Measurements from ENCODE around the gene SMOC1. TPM values are rescaled to one million over a fixed set of nuclear protein-coding genes. Genes with fewer than 3 reads are reported as not detected.

SMOC1 gene
- total RNA-seq, 3 donors from 2014 or later, result 0.30 TPM; not detected in 2

DNA sequence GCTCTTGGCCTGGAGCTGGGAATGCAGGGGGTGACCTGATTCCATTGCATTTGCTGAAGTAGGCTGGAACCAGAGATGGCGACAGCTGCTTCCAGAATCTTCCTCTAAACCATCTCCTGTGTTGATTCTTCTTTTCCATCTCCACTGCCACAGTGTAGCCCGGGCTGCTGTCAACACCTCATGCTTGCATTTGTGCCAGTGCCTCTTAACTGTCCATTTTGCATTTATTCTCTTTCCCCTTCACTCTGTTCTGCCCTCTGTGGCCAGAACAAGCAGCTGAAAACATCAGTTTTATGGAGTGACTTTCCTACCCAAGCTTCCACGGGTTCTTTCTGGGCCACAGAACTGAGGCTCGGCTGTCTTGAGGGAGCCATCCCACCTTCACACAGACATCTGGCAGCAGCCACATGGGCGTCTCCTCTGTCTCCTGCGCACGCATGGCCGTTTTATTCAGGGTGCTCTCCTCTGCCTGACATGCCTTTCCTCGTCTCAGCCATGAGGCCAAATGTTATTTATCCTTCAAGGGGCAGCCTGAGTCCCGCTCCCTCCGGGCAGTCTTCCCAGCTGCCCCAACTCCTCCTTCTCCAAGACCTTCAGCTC, 51.7 kb downstream of the SMOC1 start:
- Mint-ChIP-seq H3K9me3 (no peaks in the 10 kb centered on the region), H3K4me3 (no peak overlapping the region), H3K27me3 (ENCODE audit: low read depth) (peaks cover 13% of the 10 kb centered on the region), H3K36me3 (ENCODE audit: insufficient read depth) (no peaks in the 10 kb centered on the region), H3K4me1 (ENCODE audit: low read depth) (no peaks in the 10 kb centered on the region)
- ATAC-seq, result no peak
- no peak for DNase-seq

DNA sequence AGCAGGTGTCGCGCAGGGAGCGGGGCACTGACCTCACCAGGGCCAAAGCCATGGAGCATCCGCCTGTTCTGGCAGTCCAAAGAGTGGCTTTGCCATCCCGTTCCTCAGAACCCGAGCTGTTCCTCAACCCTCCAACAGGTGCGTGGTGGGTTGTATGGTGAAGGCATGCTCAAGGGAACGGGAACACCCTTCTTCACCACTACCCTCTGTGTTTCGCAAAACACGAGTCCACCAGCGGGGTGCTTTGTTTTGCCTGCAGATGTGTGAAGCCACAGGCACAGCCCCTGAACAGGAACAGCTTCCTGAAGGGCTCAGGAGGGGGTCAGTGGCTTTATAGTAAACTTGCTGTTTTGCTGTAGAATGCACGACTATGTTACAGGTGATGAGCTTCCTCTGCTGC, 52.7 kb downstream of the SMOC1 start:
- H3K9me3 Mint-ChIP-seq, result no peaks in the 10 kb centered on the region
- DNase-seq, result no peak
- no peak for ATAC-seq
- no peaks in the 10 kb centered on the region for H3K36me3 Mint-ChIP-seq (ENCODE audit: insufficient read depth)
- H3K4me3 Mint-ChIP-seq, result no peak overlapping the region
- H3K27me3 Mint-ChIP-seq (ENCODE audit: low read depth), result peaks cover 10% of the 10 kb centered on the region
- H3K4me1 Mint-ChIP-seq (ENCODE audit: low read depth), result no peaks in the 10 kb centered on the region

- H3K36me3 Mint-ChIP-seq (ENCODE audit: insufficient read depth), result no peaks in the 10 kb centered on the region
- peaks cover 8% of the 10 kb centered on the region for H3K27me3 Mint-ChIP-seq (ENCODE audit: low read depth)
- H3K4me3 Mint-ChIP-seq, result no peak overlapping the region
- H3K9me3 Mint-ChIP-seq, result no peaks in the 10 kb centered on the region
- no peaks in the 10 kb centered on the region for H3K4me1 Mint-ChIP-seq (ENCODE audit: low read depth)
- DNase-seq (no peak), ATAC-seq (no peak)
Observed at GRCh38 chr14:69932391-69932790, 53.2 kb downstream of the SMOC1 start.

DNA sequence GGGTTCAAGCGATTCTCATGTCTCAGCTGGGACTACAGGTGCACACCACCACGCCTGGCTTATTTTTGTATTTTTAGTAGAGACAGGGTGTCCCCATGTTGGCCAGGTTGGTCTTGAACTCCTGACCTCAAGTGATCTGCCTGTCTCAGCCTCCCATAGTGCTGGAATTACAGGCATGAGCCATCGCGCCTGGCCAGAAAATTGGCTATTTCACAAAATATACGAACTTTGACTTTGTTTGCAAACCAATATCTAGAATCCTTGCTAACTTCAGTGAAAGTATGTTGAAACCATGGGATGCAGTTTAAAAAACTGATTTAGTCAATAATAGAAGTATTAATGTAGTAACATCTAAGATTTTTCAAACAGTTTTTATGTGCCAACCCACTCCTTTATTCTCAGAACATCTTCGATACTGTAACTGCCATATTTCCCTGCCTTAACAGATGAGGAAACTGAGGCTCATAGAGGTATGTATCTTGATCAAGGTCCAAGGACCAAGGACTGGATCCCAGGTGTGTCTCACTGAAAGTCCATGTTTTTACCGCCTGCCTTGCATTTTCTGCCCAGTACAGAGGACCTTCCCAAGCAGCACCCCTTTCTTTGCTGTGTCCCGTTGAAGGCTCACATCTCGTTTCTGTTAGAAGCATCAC, 54.5 kb downstream of the SMOC1 start:
- Mint-ChIP-seq H3K36me3 (ENCODE audit: insufficient read depth) (no peaks in the 10 kb centered on the region), H3K27me3 (ENCODE audit: low read depth) (peaks cover 8% of the 10 kb centered on the region), H3K4me3 (no peak overlapping the region), H3K9me3 (no peaks in the 10 kb centered on the region), H3K4me1 (ENCODE audit: low read depth) (no peaks in the 10 kb centered on the region)
- DNase-seq, result no peak
- no peak for ATAC-seq

DNA sequence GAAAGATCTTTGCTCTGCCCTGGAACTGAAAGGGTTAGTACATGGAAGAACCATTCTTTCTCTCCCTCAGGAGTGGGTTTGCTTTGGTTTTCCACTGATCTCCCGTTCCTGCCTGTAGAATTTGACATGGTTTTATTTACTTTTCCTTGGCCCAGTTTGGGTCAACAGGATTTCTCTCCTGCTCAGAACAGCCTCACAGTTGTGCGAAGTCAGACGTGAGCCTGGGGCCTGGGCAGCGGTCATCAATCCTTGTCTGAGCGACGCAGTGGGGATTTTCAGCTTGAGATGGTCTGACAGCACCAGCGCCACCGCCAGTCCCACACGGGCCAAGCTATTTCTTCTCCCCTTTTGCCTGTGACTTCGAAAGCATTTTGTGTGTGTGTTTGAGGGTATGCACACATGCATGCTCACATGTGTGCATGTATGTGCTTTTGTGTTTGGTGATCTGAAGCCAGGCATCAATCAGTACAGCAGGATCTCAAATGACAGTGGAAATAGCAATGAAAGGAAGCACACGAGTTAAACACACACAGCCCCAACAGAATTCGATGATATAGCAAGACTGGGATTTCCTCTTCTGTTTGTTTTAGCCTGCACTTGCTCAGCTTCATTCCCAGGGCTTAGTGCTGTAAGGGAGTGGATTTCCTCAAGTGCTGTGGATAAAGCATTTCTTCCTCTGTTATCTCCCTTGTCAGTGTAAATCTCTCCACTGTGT, 58.3 kb downstream of the SMOC1 start:
- no peak overlapping the region for H3K4me3 Mint-ChIP-seq
- no peaks in the 10 kb centered on the region for H3K4me1 Mint-ChIP-seq (ENCODE audit: low read depth)
- DNase-seq (no peak), ATAC-seq (no peak)
- H3K9me3 Mint-ChIP-seq, result no peaks in the 10 kb centered on the region
- H3K36me3 Mint-ChIP-seq (ENCODE audit: insufficient read depth), result no peaks in the 10 kb centered on the region
- peaks cover 27% of the 10 kb centered on the region for H3K27me3 Mint-ChIP-seq (ENCODE audit: low read depth)

- DNase-seq (no peak), ATAC-seq (no peak)
- Mint-ChIP-seq H3K4me3 (no peak overlapping the region), H3K36me3 (ENCODE audit: insufficient read depth) (no peaks in the 10 kb centered on the region), H3K9me3 (no peaks in the 10 kb centered on the region), H3K4me1 (ENCODE audit: low read depth) (no peaks in the 10 kb centered on the region), H3K27me3 (ENCODE audit: low read depth) (peaks cover 32% of the 10 kb centered on the region)
Observed at GRCh38 chr14:69938751-69939150, 59.5 kb downstream of the SMOC1 start.

DNA sequence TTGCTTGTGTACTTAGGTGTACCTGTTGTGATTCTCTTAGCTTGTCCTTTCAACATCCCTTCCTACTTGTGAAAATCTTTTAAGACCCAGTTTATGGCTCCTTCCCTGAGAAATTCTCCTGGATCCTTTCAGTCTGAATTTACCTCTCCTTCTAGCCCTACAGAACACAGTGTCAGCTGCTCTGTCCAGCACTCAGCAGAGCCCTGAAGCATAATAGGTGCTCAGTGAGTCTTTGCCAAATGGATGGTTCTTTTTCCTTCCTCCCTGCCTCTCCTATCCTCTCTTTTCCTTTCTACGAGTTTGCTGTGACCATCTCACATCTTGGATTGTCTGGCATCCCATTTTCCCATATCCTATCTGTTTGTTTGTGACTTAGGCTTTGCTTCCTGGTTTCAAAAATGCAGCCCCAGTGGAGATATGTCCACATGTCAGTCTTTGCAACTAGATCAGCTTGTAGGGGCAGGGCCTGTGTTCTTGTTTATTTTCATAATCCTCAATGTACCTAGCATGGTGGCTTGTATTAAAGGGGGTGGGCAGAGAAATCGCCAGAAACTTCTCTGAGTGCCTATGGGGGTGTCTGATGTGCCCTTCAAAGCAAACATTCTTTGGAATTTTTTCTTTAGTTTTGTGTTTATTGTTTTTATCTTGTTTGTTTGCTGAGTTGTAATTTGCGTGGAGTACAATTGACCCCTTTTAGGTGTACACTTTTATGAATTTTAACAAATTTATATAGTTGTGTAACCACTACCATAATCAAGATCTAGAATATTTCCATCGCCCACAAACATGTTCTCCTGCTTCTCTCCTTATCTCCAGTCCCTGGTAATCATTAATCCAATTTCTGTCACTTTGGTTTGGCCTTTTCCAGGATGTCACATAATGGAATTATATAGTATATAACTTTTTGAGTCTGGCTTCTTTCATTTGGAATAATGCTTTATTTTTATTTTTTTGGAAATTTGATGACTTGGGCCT, 62.8 kb downstream of the SMOC1 start:
- ATAC-seq, result no peak
- Mint-ChIP-seq H3K4me1 (ENCODE audit: low read depth) (no peaks in the 10 kb centered on the region), H3K9me3 (peaks cover 13% of the 10 kb centered on the region), H3K4me3 (no peak overlapping the region), H3K27me3 (ENCODE audit: low read depth) (peaks cover 31% of the 10 kb centered on the region), H3K36me3 (ENCODE audit: insufficient read depth) (no peaks in the 10 kb centered on the region)
- DNase-seq, result no peak

DNA sequence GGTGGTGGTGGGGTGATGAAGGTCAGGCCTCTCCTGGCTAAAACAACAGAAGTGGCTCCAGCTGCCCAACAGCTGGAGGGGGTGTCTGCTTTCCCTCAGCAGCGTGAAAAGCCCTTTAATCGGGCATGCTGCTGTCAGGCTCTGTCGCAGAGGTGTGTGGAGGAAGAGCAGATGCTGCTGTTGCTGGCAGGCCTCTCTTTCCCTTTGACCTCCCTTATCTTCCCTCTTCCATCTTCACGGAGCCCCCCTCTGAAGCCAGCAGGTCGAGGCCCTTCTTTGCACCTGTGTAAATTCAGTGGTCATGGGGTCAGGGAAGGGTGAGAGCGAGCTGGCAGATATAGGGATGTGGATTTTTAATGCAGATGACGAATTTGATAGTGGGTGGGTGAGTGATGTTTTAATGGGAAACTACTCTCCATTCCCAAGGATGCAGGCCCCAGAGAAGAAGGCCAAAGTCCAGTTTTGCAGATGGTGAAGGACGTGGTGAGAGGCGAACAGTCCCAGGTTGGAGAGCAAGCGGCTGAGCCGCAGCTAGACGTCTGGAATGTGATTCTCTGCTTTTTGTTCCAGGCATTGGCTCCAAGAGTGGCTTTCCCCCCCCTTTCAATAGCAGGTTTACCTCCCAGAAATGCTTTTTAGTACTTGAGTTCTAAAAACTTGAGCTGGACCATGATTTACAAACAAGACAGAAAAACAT, 64.0 kb downstream of the SMOC1 start:
- Mint-ChIP-seq H3K36me3 (ENCODE audit: insufficient read depth) (no peaks in the 10 kb centered on the region), H3K9me3 (peaks cover 13% of the 10 kb centered on the region), H3K27me3 (ENCODE audit: low read depth) (peaks cover 36% of the 10 kb centered on the region), H3K4me3 (no peak overlapping the region), H3K4me1 (ENCODE audit: low read depth) (no peaks in the 10 kb centered on the region)
- ATAC-seq (no peak), DNase-seq (no peak)

DNA sequence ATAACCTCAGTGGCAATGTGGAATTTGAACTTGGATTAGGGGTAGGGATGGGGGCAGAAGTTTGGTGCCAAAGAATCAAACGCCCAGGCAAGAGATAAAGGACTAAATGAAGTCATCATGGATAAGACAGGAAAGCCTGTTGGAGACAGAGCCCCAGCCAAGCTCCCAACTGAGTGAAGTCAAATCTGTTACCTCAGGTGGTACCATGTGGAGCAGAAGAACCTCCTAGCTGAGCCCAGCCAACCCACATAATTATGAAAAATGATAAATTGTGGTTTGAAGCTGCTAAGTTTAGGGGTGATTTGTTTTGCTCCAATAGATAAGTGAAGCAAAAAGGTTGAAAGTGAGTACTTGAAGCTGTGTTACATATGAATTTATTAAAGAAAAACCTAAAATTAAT, 66.1 kb downstream of the SMOC1 start:
- no peaks in the 10 kb centered on the region for H3K4me1 Mint-ChIP-seq (ENCODE audit: low read depth)
- peaks cover 13% of the 10 kb centered on the region for H3K9me3 Mint-ChIP-seq
- peaks cover 40% of the 10 kb centered on the region for H3K27me3 Mint-ChIP-seq (ENCODE audit: low read depth)
- H3K4me3 Mint-ChIP-seq, result no peak overlapping the region
- ATAC-seq (no peak), DNase-seq (no peak)
- no peaks in the 10 kb centered on the region for H3K36me3 Mint-ChIP-seq (ENCODE audit: insufficient read depth)

GRCh38 chr14:69945912-69946311, 66.7 kb downstream of the SMOC1 start:
- Mint-ChIP-seq H3K4me1 (ENCODE audit: low read depth) (no peaks in the 10 kb centered on the region), H3K4me3 (no peak overlapping the region), H3K9me3 (peaks cover 14% of the 10 kb centered on the region), H3K36me3 (ENCODE audit: insufficient read depth) (no peaks in the 10 kb centered on the region), H3K27me3 (ENCODE audit: low read depth) (peaks cover 40% of the 10 kb centered on the region)
- ATAC-seq, result no peak
- DNase-seq, result no peak

DNA sequence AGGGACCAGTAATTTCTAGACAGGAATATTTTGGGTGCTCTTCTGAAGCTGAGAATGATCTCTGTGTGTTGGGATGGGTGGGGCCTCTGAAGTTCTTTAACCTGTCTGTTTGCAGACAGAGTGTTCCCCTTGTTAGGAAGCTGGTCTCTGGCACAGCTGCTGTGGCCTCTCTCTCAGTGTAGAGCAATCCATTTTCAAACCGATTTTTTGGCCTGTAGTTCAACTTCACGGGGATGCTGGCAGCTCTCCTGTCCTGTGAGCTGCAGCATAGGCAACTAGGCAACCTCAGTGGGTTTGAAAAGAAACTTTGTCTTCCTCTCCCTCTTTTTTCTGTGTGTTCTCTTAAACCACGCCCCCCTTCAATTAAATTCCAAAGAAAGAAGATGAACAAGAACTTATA, 69.1 kb downstream of the SMOC1 start:
- no peak overlapping the region for H3K4me3 Mint-ChIP-seq
- no peaks in the 10 kb centered on the region for H3K4me1 Mint-ChIP-seq (ENCODE audit: low read depth)
- no peaks in the 10 kb centered on the region for H3K36me3 Mint-ChIP-seq (ENCODE audit: insufficient read depth)
- peaks cover 16% of the 10 kb centered on the region for H3K9me3 Mint-ChIP-seq
- ATAC-seq, result no peak
- DNase-seq, result no peak
- peaks cover 28% of the 10 kb centered on the region for H3K27me3 Mint-ChIP-seq (ENCODE audit: low read depth)

DNA sequence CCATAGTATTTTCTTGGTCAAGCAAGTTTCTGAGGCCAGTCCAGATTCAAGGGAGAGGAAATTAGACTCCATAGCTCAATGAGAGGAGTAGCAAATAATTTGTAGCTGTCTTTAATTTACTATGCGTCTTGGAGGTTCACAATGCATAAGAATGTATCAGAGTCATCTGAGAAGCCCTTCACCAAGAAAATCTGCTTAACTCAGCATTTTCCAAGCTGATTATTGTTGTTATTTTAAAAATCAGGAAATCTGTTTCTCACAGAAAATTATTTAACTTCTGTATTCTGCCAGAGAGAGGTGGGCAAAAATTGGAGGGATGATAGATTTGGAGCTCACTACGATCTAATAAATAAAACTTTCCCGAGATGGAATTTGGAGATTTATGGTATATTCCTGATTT, 72.0 kb downstream of the SMOC1 start:
- Mint-ChIP-seq H3K4me3 (no peak overlapping the region), H3K4me1 (ENCODE audit: low read depth) (no peaks in the 10 kb centered on the region), H3K27me3 (ENCODE audit: low read depth) (peaks cover 42% of the 10 kb centered on the region), H3K9me3 (peaks cover 3% of the 10 kb centered on the region), H3K36me3 (ENCODE audit: insufficient read depth) (no peaks in the 10 kb centered on the region)
- ATAC-seq, result no peak
- no peak for DNase-seq

- no peak for ATAC-seq
- no peaks in the 10 kb centered on the region for H3K4me1 Mint-ChIP-seq (ENCODE audit: low read depth)
Observed at GRCh38 chr14:69951935-69952334, 72.7 kb downstream of the SMOC1 start.

More at GRCh38 chr14:69951935-69952334, 72.7 kb downstream of the SMOC1 start:
- Mint-ChIP-seq H3K9me3 (peaks cover 3% of the 10 kb centered on the region), H3K36me3 (ENCODE audit: insufficient read depth) (no peaks in the 10 kb centered on the region), H3K27me3 (ENCODE audit: low read depth) (peaks cover 42% of the 10 kb centered on the region), H3K4me3 (no peak overlapping the region)
- no peak for DNase-seq
